HG02571 (cell line): ENCODE results near the gene LHX6.

Source experiments
- ATAC-seq: cut with Tn5 transposase; IDR thresholded peaks from one replicate; pipeline ENCODE4 v1.9.1; 2021; ENCODE audit warnings: mild to moderate bottlenecking, moderate library complexity; ENCODE audit not compliant: unreplicated experiment

Gene LHX6

GRCh38 chr9:122228568-122229484, at the start of gene LHX6:
Gene LHX6, minus strand, starts transcription at chr9:122228957. Its CDS starts 217 bp downstream, at chr9:122228740.
- ATAC-seq = no peak

- ATAC-seq = no peak
Observed at GRCh38 chr9:122277285-122277897, 48.6 kb upstream of the LHX6 start.

GRCh38 chr9:122276096-122276495, 47.3 kb upstream of the LHX6 start:
- ATAC-seq = no peak

GRCh38 chr9:122274055-122274454, 45.3 kb upstream of the LHX6 start:
- no peak for ATAC-seq

- ATAC-seq = no peak
Observed at GRCh38 chr9:122268041-122268814, 39.5 kb upstream of the LHX6 start.

- peak; percentile 22 for ATAC-seq
Observed at GRCh38 chr9:122265149-122265915, 36.6 kb upstream of the LHX6 start.

- ATAC-seq = peak; percentile 82
Observed at GRCh38 chr9:122264360-122265148, 35.8 kb upstream of the LHX6 start, which contains the start of the genes MRRF and RBM18. Gene MRRF, plus strand, starts transcription at chr9:122264882. Its CDS starts 6,010 bp downstream, at chr9:122270892. Gene RBM18, minus strand, starts transcription at chr9:122264840. Its CDS starts 3,348 bp downstream, at chr9:122261492.

- ATAC-seq = no peak
Observed at GRCh38 chr9:122263699-122264349, 35.1 kb upstream of the LHX6 start.

- no peak for ATAC-seq
Observed at GRCh38 chr9:122262073-122262472, 33.3 kb upstream of the LHX6 start.

GRCh38 chr9:122261469-122261881, 32.7 kb upstream of the LHX6 start:
- no peak for ATAC-seq

- no peak for ATAC-seq
Observed at GRCh38 chr9:122258886-122259415, 30.2 kb upstream of the LHX6 start.

GRCh38 chr9:122256206-122256605, 27.4 kb upstream of the LHX6 start:
- no peak for ATAC-seq

- no peak for ATAC-seq
Observed at GRCh38 chr9:122254761-122255160, 26.0 kb upstream of the LHX6 start.

- ATAC-seq = no peak
Observed at GRCh38 chr9:122252796-122253195, 24.0 kb upstream of the LHX6 start.

- no peak for ATAC-seq
Observed at GRCh38 chr9:122251351-122251750, 22.6 kb upstream of the LHX6 start.

- no peak for ATAC-seq
Observed at GRCh38 chr9:122248448-122248865, 19.7 kb upstream of the LHX6 start.

- ATAC-seq = no peak
Observed at GRCh38 chr9:122246666-122247065, 17.9 kb upstream of the LHX6 start.

GRCh38 chr9:122244349-122244748, 15.6 kb upstream of the LHX6 start:
- no peak for ATAC-seq

GRCh38 chr9:122239722-122240121, 11.0 kb upstream of the LHX6 start:
- ATAC-seq = no peak
